GM12801 (cell line): ENCODE measurements around the gene RENBP.

Source experiments
- CTCF ChIP-seq: IDR thresholded peaks from one replicate; pipeline ENCODE4 v1.5.1; 2011; ENCODE audit warnings: control low read depth; ENCODE audit not compliant: insufficient read length; ENCODE audit errors: extremely low read depth

The RENBP gene

GRCh38 chrX:153928846-153929245 lies 15.6 kb downstream of the RENBP start:
- TF ChIP-seq CTCF, result no peak

- TF ChIP-seq CTCF, result no peak
Measured at GRCh38 chrX:153927922-153928760, 16.3 kb downstream of the RENBP start.

GRCh38 chrX:153927672-153927921 lies 16.8 kb downstream of the RENBP start:
- TF ChIP-seq CTCF, result no peak

GRCh38 chrX:153926858-153927671 lies 17.4 kb downstream of the RENBP start:
- no peak for TF ChIP-seq CTCF

GRCh38 chrX:153926552-153926857 lies 17.9 kb downstream of the RENBP start:
- TF ChIP-seq CTCF, result no peak

GRCh38 chrX:153925739-153926551 lies 18.5 kb downstream of the RENBP start, which contains the start of gene ARHGAP4:
Gene ARHGAP4, minus strand, starts transcription at chrX:153926264. Its CDS starts 62 bp downstream, at chrX:153926202.
- TF ChIP-seq CTCF, result no peak

- TF ChIP-seq CTCF, result no peak
Measured at GRCh38 chrX:153925387-153925738, 19.1 kb downstream of the RENBP start.
